HG02885 (cell line): ENCODE data around the gene CD163.
"Not testable (repeated sequence)": the region's sequence is repeated elsewhere in the genome, so short reads cannot be mapped to it uniquely, and the experiment has no call there.

ENCODE experiments used
- ATAC-seq: cut with Tn5 transposase; IDR thresholded peaks from one replicate; pipeline ENCODE4 v1.9.1; 2021; ENCODE audit warnings: mild to moderate bottlenecking; ENCODE audit not compliant: unreplicated experiment, poor library complexity

CD163 gene

DNA sequence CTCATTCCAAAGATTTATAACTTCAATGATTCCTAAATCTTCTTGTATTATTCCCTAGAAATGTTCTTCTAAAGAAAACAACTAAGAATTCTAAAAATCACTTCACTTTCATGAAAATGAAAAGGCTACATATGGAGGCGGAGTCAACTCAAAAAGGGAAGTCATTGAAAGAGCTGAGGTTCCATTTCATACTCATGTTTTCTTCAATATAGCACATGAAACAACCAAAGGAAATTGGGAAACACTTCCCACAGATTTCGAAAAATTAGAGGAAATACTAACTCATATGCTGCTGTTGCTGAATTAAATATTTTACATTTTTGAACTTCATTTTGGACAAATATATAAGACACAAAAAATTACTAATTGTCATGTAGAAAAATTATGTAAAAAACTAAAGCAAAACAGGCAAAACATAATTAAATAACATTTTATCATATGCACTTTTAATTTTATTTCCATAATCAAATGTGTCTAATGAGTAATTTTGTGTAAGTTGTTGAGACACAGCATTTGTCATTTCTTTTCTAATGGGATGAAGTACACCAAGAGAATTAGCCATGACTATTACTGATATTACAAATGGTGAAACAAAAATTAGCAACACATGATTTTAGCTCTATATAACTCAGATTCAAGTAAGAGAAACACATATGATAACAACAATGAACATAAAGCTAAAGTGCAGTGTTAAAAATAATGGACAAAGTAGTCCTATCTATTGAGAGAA lies at the start of gene CD163:
Gene CD163, minus strand, starts transcription at position 92 of the 730 bp plus-strand sequence. Its CDS starts 87 bp downstream, at position 5.
- no peak for ATAC-seq

DNA sequence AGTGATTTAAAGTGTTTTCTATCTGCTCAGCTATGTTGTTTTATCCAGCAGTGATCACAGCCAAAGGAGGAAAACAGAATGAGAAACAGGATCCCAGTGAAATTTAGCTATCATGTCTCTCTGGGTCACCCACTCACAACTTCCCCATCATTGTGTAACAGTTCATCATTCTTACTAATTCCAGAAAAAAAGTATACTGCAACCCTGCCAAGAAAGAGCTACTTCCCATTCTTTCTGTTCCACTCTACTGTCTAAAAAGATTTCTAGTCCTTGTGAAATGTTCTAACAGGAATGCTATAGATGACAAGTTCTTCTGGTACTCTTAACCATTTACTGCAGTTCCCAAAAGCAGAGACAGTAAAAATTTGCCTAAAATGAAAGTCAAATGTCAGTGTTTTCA lies 39.2 kb upstream of the CD163 start:
- no peak for ATAC-seq

DNA sequence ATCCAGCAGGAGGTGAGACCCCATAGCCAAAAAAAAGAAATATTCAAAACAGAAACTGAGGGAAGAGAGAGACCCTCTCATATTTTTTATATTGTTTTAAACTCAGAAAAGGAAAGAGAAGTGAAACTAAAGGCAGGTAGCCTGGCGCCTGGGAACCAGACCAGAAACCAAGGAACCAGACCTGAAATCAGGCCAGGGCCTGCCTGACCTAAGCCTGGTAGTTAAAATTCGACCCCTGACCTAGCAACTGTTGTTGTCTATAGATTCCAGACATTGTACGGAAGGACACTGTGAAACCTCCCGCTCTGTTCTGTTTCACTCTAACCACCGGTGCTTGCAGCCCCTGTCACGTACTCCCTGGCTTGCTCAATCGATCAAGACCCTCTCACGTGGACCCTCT lies 38.5 kb upstream of the CD163 start:
- no peak for ATAC-seq

DNA sequence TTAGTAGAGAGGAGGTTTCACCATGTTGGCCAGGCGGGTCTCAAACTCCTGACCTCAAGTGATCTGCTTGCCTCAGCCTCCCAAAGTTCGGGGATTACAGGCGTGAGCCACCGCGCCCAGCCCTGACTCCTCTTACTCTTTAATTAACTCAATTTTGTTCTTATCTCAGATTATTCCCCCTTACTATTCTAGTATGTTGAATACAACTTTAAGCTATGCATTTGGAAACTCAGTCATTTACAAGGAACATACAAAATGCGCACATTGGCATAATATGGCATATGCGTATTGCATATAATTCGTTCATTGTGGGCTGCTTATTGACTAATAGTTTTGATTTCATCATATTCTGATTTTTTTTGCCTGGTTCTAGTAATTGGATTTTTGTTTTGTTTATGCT lies 10.8 kb upstream of the CD163 start:
- ATAC-seq = no peak

DNA sequence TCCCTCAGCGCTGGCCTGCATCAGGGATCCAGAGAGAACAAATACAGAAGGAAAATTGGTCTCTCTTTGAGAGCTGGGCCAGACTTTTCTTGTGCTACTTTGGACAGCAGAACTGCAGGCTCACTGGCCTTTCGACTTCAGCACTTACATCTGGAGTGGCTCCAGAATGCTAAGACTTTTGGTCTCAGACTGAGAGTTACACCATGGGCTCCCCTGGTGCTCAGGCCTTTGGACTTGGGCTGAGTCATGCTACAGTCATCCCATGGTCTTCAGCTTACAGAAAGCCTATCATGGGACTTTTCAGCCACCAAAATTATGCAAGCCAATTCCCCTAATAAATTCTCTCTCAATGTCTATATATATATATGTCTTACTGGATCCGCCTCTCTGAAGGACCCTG lies 9.0 kb upstream of the CD163 start:
- no peak for ATAC-seq

DNA sequence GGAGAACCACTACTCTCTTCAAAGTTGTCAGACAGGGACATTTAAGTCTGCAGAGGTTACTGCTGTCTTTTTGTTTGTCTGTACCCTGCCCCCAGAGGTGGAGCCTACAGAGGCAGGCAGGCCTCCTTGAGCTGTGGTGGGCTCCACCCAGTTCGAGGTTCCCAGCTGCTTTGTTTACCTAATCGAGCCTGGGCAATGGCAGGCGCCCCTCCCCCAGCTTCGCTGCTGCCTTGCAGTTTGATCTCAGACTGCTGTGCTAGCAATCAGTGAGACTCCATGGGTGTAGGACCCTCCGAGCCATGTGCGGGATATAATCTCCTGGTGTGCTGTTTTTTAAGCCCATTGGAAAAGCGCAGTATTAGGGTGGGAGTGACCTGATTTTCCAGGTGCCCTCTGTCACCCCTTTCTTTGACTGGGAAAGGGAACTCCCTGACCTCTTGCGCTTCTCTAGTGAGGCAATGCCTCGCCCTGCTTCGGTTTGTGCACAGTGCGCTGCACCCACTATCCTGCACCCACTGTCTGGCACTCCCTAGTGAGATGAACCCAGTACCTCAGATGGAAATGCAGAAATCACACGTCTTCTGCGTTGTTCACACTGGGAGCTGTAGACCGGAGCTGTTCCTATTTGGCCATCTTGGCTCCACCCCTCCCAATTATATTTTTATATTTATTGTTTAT lies 6.4 kb upstream of the CD163 start:
- not testable (repeated sequence) for ATAC-seq

GRCh38 chr12:7502612-7503011 lies 965 bp downstream of the CD163 start:
- ATAC-seq = no peak

- no peak for ATAC-seq
Measured at GRCh38 chr12:7501031-7501588, 2.5 kb downstream of the CD163 start.

DNA sequence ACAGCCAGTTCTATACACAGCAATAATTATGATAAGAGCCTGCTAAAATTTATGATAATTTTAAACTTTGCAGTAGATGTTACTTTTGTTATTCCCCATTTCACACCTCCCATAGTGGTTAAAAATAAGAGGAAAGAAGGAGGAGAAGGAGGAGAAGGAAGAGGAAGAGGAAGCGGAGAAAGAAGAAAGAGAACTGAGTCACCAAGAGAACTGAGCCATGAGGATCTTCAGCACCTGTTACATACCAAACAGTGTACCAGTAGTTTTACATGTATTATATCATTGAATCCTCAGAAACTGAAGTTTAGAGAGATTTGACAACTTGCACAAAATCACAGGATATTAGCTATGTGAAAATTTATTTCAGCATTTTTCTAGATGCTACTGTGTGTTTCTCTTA lies 3.9 kb downstream of the CD163 start:
- ATAC-seq = no peak

DNA sequence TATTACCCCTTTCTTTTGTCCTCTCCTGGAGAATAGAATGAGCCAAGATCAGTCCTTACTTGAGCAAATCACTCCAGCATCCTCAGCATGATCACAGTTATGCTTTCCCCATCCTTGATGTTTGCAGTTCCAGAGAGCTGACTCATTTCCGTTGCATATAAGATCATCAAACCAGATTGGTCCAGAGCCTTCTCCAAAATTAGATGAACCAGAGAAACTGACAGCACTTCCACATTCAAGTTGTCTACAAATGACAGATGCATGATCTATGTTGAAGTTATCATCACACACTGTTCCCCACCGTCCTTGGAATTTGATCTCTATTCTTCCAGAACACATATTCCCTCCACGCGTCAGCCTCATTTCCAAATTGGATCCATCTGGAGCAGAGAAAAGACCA lies 4.8 kb downstream of the CD163 start:
- ATAC-seq = no peak

- no peak for ATAC-seq
Measured at GRCh38 chr12:7497661-7498060, 5.9 kb downstream of the CD163 start.

GRCh38 chr12:7496451-7496850 lies 7.1 kb downstream of the CD163 start:
- ATAC-seq = no peak

DNA sequence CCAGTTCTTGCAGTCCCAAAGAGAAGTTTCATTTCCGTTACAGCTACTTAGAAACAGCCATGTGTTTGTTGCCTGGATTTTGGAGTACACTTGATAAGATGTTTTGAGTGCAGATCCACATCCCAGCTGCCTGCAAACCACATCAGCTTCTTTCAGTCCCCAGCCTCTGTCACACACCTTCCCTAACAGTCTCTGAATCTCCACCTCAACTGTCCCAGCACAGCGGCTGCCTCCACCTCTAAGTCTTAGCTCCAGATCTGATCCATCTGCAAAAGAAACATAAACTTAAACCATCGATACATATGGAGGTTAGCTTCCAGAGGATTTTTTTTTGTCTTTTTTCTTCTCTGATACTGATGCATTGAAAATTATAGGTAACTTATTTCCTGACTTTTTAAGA lies 8.4 kb downstream of the CD163 start:
- ATAC-seq = no peak

DNA sequence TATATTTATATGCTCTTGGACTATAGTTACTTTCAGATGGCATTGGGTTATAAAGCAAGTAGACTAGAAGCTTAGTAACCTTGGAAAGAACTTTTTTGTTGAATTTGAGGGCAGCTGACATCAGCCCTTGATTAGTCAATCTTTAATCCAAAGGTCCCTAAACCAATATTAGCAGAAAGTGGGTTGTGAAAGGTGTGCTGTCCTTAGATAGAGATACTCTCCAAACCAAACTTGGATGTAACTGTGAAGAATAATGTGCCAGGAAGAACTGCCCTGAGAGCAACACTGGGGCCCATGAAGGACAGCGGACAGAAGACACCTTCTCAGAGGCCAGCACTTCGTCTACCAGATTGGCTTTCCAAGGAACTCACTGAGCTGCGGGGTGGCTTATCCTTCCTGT lies 10.6 kb downstream of the CD163 start:
- ATAC-seq = no peak

DNA sequence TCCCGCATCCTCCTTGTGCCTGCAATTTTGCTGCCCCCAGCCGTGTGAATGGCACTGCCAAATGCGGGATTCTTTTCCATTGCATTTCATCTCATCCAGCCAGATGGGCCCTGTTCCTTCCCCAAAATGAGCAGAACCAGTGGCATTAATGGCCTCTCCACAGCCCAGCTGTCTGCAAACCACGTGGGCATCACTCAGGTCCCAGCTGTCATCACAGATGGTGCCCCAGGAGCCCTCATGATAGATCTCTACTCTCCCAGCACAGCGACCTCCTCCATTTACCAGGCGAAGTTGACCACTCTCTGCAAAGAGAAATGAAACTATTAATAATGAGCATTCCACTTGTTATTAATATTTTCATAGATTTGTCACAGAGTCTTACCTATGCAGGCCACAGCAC lies 17.1 kb downstream of the CD163 start:
- ATAC-seq = no peak

GRCh38 chr12:7485095-7485494 lies 18.5 kb downstream of the CD163 start:
- no peak for ATAC-seq

GRCh38 chr12:7483343-7483742 lies 20.2 kb downstream of the CD163 start:
- no peak for ATAC-seq

DNA sequence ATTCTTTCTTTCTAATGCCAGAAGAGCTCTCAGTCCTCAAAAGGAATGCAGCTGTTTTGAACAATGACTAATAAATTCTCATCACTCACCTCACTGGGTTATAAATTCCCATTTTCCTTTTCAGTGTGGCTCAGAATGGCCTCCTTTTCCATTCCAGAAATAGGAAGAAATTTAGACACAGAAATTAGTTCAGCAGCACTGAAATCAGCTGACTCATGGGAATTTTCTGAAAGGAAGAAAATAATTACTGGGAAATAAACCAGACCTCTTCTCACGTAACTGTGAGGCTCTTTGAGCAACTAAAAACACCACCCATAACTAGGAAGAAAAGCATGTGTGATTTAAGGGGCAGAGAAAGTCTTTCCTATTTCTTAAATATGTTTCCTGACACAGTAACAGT lies 23.8 kb downstream of the CD163 start:
- ATAC-seq = no peak

DNA sequence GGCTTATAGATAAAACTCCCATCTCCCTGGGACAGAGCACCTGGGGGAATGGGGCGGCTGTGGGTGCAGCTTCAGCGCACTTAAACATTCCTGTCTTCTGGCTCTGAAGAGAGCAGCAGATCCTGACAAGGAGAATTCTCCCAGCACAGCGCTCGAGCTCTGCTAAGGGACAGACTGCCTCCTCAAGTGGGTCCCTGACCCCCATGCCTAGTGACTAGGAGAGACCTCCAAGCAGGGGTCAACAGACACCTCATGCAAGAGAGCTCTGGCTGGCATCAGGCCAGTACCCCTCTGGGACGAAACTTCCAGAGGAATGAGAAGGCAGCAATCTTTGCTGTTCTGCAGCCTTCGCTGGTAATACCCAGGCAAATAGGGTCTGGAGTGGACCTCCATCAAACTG lies 31.5 kb downstream of the CD163 start:
- no peak for ATAC-seq

DNA sequence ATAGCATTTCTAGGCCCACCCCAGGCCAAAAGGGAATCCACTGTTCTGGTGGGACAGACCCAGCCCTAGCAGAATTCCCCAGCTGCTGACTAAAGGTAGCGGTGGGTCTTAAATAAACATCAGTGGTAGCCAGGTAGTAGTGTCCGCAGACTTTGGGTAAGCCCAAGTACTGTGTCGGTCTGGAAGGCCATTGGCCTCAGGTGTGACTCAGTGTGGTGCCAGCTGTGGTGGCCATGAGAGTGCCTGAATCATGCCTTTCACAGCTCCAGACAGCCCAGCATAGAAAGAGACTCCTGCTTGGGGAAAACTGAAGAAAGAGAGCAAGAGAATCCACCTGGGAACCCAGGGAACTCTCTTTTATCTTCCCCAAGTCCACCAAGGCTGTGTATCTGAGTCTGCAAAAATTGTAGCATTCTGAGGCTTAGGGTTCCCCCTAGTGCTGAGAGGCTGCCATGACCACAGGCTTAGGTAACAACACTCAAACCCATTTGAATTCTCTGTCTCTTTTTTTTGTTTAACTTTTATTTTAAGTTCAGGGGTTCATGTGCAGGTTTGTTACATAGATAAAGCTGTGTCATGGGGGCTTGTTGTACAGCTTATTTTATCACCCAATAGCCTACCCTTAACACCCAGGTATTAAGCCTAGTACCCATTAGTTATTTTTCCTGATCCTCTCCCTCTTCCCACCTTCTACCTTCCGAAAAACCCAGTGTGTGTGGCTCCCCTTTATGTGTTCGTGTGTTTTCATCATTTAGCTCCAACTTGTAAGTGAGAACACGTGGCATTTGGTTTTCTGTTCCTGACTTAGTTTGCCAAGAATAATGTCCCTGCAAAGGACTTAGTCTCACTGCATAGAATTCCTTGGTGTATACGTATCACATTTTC lies 43.0 kb downstream of the CD163 start:
- peak; percentile 68 for ATAC-seq

GRCh38 chr12:7459973-7460372 lies 43.6 kb downstream of the CD163 start:
- no peak for ATAC-seq
